Neural cell (in vitro differentiated cells): Measurements from ENCODE around the gene LRRC4B.

Experiments used
- CTCF ChIP-seq: fragments of 450-650 bp; IDR thresholded peaks from 2 replicates; pipeline ENCODE4 v1.5.1; 2014; ENCODE audit warnings: antibody characterized with exemption, mild to moderate bottlenecking, moderate library complexity; ENCODE audit not compliant: poor library complexity, severe bottlenecking
- EP300 ChIP-seq: fragments of 450-650 bp; conservative IDR thresholded peaks from 2 replicates; pipeline ENCODE4 v1.6.1; 2014; ENCODE audit warnings: antibody characterized with exemption, mild to moderate bottlenecking, moderate library complexity; ENCODE audit not compliant: poor library complexity, severe bottlenecking
- EZH2 ChIP-seq: fragments of 200-600, 300-800 bp; shearing (Covaris generic), sonication (generic); IDR thresholded peaks from 2 replicates; pipeline ENCODE4 v1.6.1; 2014; ENCODE audit warnings: antibody characterized with exemption, low read length, borderline replicate concordance, mild to moderate bottlenecking; ENCODE audit not compliant: insufficient read depth, poor library complexity, severe bottlenecking
- MXI1 ChIP-seq: fragments of 450-650 bp; conservative IDR thresholded peaks from 2 replicates; pipeline ENCODE4 v1.6.1; 2014; ENCODE audit warnings: antibody characterized with exemption, mild to moderate bottlenecking; ENCODE audit not compliant: poor library complexity, severe bottlenecking
- POLR2AphosphoS5 ChIP-seq: IDR thresholded peaks from 2 replicates; pipeline ENCODE4 v1.6.1; 2012
- RAD21 ChIP-seq: fragments of 450-650 bp; conservative IDR thresholded peaks from 2 replicates; pipeline ENCODE4 v1.6.1; 2014; ENCODE audit warnings: antibody characterized with exemption, mild to moderate bottlenecking, moderate library complexity
- SMC3 ChIP-seq: fragments of 450-650 bp; conservative IDR thresholded peaks from 2 replicates; pipeline ENCODE4 v1.6.1; 2014; ENCODE audit warnings: antibody characterized with exemption, mild to moderate bottlenecking, moderate library complexity; ENCODE audit not compliant: poor library complexity
- TAF1 ChIP-seq: IDR thresholded peaks from 2 replicates; pipeline ENCODE4 v1.6.1; 2012; ENCODE audit warnings: low read depth

- TF ChIP-seq CTCF (no peak), MXI1 (no peak), EZH2 (no peak), POLR2AphosphoS5 (no peak), RAD21 (no peak), EP300 (no peak), SMC3 (no peak), TAF1 (no peak)
Measured at GRCh38 chr19:50607388-50607787, 39.2 kb upstream of the LRRC4B start.
